HL-60 (cell line): Measurements from ENCODE around the gene UPF2.

ENCODE experiments used
- DNase-seq, 2 experiments: peaks; one replicate each; pipeline ENCODE4 v3.0.0-alpha.2; 2010 to 2020; ENCODE audit warnings: low read depth in 1 of 2, low spot score in 1 of 2
- H3K27ac ChIP-seq: fragments of 250-450 bp; sonication (Bioruptor Pico); replicated peaks from 2 replicates; pipeline ENCODE4 v1.5.1; 2020; ENCODE audit warnings: mild to moderate bottlenecking, moderate library complexity
- H3K27me3 ChIP-seq: fragments of 250-450 bp; sonication (Bioruptor Pico); 2 replicates; pipeline ENCODE4 v1.5.1; 2021; ENCODE audit warnings: mild to moderate bottlenecking, moderate library complexity; ENCODE audit not compliant: insufficient read depth, poor library complexity, severe bottlenecking
- H3K4me3 ChIP-seq: replicated peaks from 2 replicates; pipeline ENCODE4 v1.5.1; 2011; ENCODE audit warnings: mild to moderate bottlenecking, control low read depth, low read length; ENCODE audit not compliant: insufficient read depth
- GABPA ChIP-seq: IDR thresholded peaks from 2 replicates; pipeline ENCODE4 v1.6.1; 2012; ENCODE audit warnings: low read depth
- POLR2AphosphoS5 ChIP-seq: IDR thresholded peaks from 2 replicates; pipeline ENCODE4 v1.6.1; 2012; ENCODE audit warnings: low read depth
- SPI1 ChIP-seq: IDR thresholded peaks from 2 replicates; pipeline ENCODE4 v1.6.1; 2012; ENCODE audit warnings: low read depth, mild to moderate bottlenecking, borderline replicate concordance
- TF ChIP-seq, protein P1 (sequence below): IDR thresholded peaks from 2 replicates; pipeline ENCODE4 v1.6.1; 2012; ENCODE audit warnings: low read depth; ENCODE audit not compliant: insufficient replicate concordance
- TF ChIP-seq, protein P2 (sequence below): IDR thresholded peaks from one replicate; pipeline ENCODE4 v1.5.1; 2011; ENCODE audit warnings: low read length, control low read depth, inconsistent platforms; ENCODE audit not compliant: insufficient read depth

The UPF2 gene

DNA sequence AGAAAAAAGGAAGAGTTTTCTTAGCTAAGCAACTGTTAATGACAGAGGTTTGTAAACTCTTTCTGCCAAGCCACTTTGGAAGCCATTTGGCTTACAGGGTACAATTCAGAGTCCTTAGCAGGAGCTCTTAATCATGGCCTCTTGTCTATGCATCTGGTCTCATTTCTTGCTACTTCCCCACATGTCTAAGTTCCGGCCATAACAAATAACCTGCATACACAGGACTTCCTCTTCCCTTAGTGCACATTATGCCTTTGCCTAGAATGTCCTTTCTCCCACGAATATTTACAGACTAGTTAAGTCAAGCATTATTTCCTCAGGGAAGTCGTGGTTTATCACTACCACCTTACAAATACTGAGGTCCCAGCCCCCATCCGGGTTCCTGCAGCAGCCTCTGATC is 8.6 kb upstream of the UPF2 start:
- no peaks in the 10 kb centered on the region for H3K27me3 ChIP-seq
- H3K27ac ChIP-seq: peak overlapping the region; percentile 76
- DNase-seq: peak in 1 of 2 experiments; percentile 21
- H3K4me3 ChIP-seq: no peak overlapping the region
- TF ChIP-seq SPI1 (peak; percentile 73; the same call in 1 of the 2 replicates), GABPA (no peak)
- TF ChIP-seq, protein P1, sequence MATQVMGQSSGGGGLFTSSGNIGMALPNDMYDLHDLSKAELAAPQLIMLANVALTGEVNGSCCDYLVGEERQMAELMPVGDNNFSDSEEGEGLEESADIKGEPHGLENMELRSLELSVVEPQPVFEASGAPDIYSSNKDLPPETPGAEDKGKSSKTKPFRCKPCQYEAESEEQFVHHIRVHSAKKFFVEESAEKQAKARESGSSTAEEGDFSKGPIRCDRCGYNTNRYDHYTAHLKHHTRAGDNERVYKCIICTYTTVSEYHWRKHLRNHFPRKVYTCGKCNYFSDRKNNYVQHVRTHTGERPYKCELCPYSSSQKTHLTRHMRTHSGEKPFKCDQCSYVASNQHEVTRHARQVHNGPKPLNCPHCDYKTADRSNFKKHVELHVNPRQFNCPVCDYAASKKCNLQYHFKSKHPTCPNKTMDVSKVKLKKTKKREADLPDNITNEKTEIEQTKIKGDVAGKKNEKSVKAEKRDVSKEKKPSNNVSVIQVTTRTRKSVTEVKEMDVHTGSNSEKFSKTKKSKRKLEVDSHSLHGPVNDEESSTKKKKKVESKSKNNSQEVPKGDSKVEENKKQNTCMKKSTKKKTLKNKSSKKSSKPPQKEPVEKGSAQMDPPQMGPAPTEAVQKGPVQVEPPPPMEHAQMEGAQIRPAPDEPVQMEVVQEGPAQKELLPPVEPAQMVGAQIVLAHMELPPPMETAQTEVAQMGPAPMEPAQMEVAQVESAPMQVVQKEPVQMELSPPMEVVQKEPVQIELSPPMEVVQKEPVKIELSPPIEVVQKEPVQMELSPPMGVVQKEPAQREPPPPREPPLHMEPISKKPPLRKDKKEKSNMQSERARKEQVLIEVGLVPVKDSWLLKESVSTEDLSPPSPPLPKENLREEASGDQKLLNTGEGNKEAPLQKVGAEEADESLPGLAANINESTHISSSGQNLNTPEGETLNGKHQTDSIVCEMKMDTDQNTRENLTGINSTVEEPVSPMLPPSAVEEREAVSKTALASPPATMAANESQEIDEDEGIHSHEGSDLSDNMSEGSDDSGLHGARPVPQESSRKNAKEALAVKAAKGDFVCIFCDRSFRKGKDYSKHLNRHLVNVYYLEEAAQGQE: no peak

DNA sequence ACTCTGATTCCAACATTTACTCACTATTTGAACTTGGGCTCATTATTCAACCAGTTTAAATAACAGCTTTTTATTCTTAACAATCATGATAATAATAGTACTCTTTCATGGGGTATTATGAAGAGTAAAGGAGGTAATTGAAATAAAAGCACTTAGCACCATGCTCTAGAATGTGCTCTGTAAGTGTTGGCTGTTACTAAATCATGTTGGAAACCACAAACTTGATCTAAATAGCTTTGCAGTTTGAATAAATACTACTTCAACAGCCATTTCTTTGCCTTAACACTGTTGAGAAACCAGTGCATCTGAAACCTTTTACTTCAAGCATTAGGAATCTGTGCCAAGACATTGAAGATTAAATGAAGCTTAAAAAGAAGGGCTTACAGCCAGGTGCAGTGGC is 7.9 kb upstream of the UPF2 start:
- no peak overlapping the region for H3K4me3 ChIP-seq
- TF ChIP-seq GABPA (no peak), POLR2AphosphoS5 (no peak), SPI1 (no peak)
- TF ChIP-seq, protein P2, sequence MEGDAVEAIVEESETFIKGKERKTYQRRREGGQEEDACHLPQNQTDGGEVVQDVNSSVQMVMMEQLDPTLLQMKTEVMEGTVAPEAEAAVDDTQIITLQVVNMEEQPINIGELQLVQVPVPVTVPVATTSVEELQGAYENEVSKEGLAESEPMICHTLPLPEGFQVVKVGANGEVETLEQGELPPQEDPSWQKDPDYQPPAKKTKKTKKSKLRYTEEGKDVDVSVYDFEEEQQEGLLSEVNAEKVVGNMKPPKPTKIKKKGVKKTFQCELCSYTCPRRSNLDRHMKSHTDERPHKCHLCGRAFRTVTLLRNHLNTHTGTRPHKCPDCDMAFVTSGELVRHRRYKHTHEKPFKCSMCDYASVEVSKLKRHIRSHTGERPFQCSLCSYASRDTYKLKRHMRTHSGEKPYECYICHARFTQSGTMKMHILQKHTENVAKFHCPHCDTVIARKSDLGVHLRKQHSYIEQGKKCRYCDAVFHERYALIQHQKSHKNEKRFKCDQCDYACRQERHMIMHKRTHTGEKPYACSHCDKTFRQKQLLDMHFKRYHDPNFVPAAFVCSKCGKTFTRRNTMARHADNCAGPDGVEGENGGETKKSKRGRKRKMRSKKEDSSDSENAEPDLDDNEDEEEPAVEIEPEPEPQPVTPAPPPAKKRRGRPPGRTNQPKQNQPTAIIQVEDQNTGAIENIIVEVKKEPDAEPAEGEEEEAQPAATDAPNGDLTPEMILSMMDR: no peak
- TF ChIP-seq, protein P1: no peak
- no peak for DNase-seq
- H3K27ac ChIP-seq: peak overlapping the region; percentile 76
- H3K27me3 ChIP-seq: no peaks in the 10 kb centered on the region

DNA sequence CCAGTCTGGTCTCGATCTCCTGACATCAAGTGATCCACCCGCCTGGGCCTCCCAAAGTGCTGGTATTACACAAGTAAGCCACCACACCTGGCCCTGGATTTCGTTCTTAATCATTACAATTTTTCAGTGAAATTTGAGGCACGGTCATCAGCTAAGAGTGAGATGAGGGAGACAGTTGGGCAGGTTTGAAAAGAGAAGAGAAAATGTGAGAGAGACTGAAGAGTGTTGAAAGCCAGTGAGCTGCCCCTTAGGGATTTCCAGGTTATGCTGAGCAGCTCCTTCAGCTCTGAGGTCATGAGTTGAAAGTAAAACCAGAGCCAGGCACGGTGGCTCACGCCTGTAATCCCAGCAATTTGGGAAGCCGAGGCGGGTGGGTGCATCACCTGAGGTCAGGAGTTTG is 5.9 kb upstream of the UPF2 start:
- Histone ChIP-seq H3K4me3 (no peak overlapping the region), H3K27me3 (no peaks in the 10 kb centered on the region), H3K27ac (no peak overlapping the region)
- no peak for DNase-seq
- TF ChIP-seq, protein P1: no peak
- TF ChIP-seq, protein P2: no peak
- TF ChIP-seq GABPA (no peak), SPI1 (no peak), POLR2AphosphoS5 (no peak)

DNA sequence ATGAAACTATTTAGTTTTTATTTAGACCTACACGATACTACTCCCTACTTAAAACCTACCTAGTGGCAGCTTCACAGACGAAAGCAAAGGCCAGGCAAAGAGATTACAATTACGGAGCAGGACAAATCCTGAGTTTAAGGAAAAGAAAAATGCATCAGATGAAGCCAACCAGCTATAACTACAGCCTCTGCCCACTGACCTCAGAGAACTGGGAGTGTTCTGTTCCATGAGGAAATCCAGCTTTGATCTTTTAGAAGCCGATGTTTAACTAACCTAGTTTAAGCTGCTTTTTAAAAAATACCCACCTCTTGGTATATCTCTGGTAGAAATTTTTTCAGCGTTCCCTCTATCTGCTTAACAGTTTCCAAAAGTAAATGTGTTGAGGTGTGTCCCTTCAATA is 3.0 kb upstream of the UPF2 start:
- H3K4me3 ChIP-seq: no peak overlapping the region
- no peaks in the 10 kb centered on the region for H3K27me3 ChIP-seq
- no peak for DNase-seq
- no peak for TF ChIP-seq SPI1
- TF ChIP-seq GABPA: no peak
- TF ChIP-seq POLR2AphosphoS5: no peak
- TF ChIP-seq, protein P2: no peak
- TF ChIP-seq, protein P1: no peak
- no peak overlapping the region for H3K27ac ChIP-seq
